GM18505 (cell line): ENCODE data around the gene CD2AP.
A peak's percentile ranks its signal among the peaks of the same experiment; 100 is the strongest.
"Not testable (repeated sequence)": the region's sequence is repeated elsewhere in the genome, so short reads cannot be mapped to it uniquely, and the experiment has no call there.

Source experiments
- ATAC-seq: cut with Tn5 transposase; IDR thresholded peaks from one replicate; pipeline ENCODE4 v1.9.1; 2021; ENCODE audit not compliant: unreplicated experiment
- POLR2A ChIP-seq: IDR thresholded peaks from 4 replicates; pipeline ENCODE4 v1.6.1; 2011; ENCODE audit warnings: borderline replicate concordance; ENCODE audit not compliant: insufficient read depth, insufficient read length; ENCODE audit errors: extremely low read depth

Gene CD2AP

DNA sequence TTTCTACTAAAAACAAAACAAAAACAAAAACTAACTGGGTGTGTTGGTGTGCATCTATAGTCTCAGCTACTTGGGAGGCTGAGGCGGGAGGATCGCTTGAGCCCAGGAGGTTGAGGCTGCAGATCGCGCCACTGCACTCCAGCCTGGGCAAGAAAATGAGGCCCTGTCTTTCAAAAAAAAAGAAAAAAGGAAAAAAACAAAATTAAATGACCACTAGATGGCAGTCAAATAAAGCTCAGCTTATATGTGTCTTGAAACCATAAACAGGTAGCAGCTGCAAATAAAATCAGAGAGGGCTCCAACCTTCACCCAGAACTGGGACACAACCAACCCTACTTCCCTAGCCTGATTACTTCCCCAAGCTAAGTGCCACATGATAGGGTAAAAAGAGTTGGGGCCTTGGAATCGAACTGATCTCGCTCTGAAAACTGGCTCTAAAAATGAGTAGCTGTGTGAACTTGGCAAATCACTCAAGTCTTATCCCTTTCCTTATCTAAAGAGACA, 153.7 kb downstream of the CD2AP start:
- TF ChIP-seq POLR2A: no peak
- ATAC-seq: peak; percentile 47

DNA sequence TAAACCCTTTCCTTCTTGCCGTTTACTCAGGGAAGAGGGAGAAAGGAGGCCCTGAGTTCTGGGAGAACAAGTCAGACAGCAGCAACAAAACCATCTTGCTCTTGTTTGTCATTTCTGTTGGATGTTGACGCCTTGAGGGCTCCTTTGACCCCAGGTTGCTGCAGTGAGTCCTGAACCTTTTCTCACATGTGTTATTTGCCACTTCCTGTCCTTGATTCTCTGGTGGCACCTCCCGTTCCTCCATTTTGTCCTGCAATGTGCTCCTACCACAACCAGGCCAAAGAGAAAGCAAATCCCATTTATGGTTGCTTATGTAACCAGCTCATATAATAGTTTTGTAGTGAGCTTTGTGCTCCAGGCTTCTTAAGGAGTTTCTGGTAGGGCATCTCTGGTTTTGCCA, 154.2 kb downstream of the CD2AP start:
- no peak for ATAC-seq
- no peak for TF ChIP-seq POLR2A

DNA sequence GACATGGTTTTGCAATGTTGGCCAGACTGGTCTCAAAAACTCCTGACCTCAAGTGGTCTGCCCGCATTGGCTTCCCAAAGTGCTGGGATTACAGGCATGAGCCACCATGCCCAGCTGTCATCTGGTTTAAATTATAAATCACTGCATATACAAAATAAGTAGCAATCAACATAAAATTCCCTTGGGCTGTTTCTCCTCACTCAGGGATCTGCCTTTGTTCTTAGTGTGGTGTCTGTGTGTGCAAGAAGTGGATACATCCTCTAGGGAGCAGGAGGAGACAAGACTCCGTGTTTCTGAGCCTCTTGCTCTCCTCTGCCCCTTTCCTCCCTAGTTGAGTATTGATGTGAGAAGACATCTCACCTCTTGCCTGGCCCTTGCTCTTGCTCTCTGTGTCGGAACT, 155.6 kb downstream of the CD2AP start:
- ATAC-seq: no peak

DNA sequence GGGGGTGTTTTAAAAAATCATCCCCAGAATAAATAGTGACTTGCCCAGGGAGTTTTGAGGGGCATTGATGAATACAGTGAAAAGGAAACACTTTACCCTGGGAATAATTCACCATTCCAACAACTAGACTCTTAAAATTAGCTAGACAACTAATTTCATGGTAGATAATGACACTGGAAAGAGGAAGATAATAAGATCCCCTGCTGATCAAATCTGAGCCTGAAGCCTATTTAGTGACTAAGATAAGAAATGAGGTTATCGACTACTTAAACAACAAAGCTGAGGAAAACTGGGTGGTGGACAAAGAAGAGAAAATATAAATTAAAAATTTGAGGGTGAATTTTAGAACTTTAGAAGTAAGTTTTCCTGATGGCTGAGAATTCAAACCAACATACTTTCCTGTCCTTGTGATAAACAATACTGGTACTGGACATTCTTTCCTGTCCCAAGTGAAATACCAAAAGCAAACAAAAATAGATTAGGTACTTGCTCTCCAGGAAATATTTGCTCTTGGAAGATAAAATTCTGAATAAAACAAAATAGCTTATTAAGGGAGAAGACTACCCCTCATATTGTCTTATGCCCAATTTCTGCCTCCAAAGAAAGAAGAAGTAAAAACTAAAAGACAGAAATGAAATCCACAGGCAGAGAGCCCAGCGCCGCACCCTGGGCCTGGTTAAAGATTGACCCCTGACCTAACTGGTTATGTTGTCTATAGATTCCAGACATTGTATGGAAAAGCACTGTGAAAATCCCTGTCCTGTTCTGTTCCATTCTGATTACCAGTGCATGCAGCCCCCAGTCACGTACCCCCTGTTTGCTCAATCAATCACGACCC, 156.8 kb downstream of the CD2AP start:
- ATAC-seq: no peak

More for the DNA sequence above, 155.6 kb downstream of the CD2AP start:
- no peak for TF ChIP-seq POLR2A

DNA sequence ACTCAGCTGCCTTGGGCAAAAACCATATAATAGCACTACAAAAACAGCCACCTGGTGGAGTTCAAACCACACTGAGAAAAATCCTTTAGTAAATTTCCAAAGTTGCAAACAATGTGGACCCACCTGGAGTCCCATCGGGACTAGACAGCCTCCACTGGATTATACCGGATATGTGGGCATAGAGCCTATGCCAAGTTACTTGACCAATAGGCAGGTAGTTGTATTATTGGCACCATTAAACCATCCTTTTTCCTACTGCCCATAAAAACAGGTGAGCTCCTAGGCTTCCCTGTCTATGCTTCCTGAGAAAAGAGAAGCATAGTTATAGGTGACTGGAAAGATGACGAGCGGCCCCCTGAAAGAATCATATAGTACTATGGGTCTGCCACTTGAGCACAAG, 169.1 kb downstream of the CD2AP start:
- no peak for ATAC-seq
- no peak for TF ChIP-seq POLR2A

More for the DNA sequence above, 156.8 kb downstream of the CD2AP start:
- TF ChIP-seq POLR2A: no peak

DNA sequence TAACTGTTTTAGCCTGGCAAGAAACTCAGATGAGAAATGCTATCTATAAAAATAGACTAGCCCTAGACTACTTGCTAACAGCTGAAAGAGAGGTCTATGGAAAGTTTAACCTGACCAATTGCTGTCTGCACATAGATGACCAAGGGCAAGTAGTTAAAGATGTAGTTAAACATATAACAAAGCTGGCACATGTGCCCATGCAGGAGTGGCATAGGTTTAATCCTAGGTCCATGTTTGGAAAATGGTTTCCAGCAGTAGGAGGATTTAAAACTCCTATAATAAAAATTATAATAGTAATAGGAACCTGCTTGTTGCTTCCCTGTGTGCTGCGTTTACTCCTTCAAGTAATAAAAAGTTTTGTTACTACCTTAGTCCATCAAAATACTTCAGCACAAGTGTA, 169.6 kb downstream of the CD2AP start:
- ATAC-seq: no peak
- no peak for TF ChIP-seq POLR2A

DNA sequence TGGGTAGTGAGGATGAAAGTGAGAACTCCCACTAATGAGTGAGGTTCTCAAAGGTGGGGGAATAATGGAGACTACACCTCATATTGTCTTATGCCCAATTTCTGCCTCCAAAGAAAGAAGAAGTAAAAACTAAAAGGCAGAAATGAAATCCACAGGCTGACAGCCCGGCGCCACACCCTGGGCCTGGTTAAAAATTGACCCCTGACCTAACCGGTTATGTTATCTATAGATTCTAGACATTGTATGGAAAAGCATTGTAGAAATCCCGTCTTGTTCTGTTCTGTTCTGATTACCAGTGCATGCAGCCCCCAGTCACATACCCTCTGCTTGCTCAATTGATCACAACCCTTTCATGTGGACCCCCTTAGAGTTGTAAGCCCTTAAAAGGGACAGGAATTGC, 170.0 kb downstream of the CD2AP start:
- ATAC-seq: not testable (repeated sequence)

DNA sequence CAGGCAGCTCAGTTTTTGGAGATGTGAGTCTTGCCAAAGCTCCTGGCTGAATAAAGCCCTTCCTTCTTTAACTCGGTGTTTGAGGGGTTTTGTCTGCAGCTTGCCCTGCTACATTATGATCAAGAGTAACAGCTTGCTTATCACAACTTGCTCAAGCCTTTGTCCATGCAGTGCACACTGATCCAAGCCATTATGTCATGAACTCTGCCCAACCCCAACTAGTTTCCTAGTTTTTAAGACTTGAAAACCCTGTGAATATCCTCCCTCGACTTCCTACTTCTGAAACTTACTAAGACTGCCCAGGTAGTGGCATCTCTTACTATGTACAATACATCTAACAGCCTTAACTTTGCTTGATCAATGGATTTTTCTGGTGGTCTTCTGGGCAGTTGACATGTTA, 170.4 kb downstream of the CD2AP start:
- TF ChIP-seq POLR2A: no peak
- ATAC-seq: no peak

DNA sequence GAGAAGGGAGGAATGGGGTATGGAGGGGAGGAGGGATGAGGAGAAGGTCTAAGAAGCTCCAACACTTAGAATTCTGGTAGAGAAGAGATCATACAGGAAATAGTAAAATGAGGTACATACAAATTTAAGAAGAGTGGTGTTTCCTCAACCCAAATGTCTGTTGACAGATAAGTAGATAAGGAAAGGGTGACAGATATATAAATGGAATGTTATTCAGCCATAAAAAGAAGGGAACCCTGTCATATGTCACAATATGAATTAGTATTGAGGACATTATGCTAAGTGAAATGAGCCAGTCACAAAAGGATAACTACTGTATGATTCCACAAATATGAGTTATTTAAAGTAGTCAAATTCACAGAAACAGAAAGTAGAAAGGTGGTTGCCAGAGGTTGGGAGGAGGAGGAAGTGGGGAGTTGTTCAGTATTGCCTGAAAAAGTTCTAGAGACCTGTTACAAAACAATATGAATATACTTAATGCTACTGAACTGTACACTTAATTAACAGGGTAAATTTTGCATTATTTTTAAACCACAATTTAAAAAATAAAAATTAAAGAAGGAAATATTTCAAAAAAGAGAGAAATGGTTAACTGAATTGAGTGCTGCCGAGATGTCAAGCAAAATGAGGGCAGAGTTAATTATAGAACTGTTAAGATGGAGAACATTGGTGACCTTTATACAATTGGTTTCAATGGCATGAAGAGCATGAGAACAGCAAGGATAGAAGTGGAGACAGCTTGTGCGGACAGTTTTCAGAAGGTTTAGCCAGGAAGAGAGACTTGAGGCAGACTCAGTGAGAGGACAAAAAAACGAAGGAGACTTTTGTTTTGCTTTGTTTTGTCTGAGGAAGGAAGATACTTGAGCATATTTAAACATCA, 173.2 kb downstream of the CD2AP start:
- ATAC-seq: no peak
- TF ChIP-seq POLR2A: no peak

DNA sequence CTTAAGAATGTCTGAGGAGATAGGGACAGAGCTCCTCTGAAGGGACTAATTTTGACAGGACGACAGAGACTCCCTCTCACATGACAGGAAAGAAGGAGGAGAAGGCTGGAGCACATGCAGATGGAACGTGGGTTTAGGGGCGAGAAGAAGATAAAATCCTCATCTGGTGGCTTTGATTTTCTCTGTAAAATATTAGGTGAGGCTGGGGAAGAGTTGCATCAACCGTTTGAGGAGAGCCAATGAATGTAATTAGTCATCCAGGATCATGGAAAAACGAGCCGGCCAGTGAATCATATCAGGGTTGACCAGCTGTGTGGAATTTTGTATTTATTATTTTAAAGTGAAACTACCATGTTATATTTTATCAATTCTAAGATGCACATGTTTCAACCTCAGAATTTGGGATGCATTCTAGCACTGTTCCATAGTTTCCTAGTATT, 173.9 kb downstream of the CD2AP start:
- ATAC-seq: no peak

DNA sequence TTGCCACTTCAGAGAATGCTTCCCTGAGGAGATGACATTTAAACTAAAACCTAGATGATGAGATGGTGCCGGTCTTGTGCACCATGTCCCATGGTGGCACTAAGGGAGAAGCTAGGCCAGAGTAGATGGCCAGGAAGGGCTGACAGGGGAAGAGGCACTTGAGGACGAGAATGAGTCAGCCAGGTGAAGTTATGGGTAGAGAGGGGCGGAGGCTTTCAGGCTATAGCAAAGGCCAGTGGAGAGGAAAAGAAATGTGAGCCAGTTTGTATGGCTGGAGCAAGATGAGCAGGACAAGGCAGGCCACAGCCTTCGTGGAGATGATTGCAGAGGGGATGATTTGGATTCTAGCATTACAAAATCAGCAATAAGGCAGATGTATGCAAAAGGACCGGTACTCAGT, 176.1 kb downstream of the CD2AP start:
- no peak for TF ChIP-seq POLR2A
- no peak for ATAC-seq

More for the DNA sequence above, 173.9 kb downstream of the CD2AP start:
- TF ChIP-seq POLR2A: no peak

DNA sequence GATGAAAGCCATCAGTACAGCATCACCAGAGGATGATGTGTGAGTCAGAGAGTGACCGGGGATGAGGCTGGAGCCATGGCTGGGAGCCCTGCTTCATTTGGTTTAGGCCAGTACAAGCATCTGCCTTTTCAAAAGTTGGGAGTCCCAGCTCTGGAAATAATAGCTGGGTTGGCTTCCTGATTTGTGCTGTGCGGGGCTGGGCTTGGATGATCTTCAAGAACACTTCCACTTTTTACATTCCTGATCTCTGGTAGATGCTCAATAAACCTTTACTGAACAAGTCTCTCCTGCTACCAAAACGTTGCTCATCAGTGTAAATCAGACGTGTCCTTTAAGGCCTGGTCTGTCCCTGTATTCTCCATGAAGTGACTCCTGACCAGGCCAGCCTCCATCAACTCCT, 176.7 kb downstream of the CD2AP start:
- TF ChIP-seq POLR2A: no peak
- ATAC-seq: no peak

DNA sequence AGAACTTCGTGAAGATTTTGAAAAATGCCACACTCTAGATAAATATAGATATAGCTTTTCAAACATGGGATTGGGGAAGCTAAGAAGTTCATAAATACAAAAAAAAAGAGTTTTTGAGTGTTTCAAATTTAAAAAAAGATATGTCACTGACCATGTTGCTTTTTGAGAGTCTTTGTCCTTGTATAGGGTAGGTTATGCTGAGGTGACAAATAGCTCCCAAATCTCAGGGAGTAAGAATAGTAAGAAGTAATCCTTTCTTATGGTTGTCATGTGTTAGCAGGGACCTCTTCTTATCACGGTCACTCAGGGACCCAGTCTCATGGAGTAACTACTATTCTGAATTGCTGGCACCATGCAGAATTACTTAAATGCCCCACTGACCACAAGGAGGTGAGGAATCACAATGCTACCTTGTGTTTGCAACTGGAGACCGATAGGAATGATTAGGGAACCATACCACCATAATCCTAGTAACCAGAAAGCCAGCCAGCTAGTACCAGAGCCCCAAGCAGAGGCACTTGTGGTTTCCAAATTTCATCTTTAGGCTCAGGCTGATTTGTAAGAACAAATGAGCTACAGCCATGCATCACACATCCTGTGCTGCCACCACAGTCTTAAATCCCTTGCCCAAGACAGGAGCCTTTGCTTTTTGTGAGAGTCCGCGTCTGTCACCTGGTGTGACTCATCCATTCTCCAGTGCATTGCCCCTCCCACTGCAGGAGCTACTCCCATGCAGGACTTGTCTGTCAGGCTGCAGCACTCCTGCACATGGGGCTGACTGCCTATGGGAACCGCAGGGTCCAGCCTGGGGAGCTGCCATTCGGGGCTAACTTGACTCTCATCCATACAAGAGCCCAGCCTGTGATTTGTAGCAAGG, 178.4 kb downstream of the CD2AP start:
- no peak for ATAC-seq
- TF ChIP-seq POLR2A: no peak

DNA sequence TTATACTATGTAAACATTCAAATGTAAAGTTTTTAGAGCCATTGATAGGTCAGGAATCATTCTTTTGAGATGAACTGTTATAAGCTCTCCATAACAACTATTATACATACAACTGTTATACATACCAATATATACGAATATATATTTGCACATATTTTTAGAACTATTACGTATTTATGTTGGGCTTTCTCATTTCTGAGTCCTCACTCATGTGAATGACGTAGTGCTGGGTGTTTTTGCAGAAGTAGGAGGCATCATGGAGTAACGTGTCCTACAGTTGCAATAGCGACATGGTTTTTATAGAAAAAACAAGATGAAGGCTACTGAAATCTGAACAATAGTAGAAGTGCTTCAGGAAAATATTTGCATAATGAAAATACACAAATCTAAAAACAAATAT, 184.4 kb downstream of the CD2AP start:
- TF ChIP-seq POLR2A: no peak
- no peak for ATAC-seq
